Measurements from ENCODE around the gene VAV2. TPM values are rescaled to one million over a fixed set of nuclear protein-coding genes. Genes with fewer than 3 reads are reported as not detected.

VAV2 gene, protein sequence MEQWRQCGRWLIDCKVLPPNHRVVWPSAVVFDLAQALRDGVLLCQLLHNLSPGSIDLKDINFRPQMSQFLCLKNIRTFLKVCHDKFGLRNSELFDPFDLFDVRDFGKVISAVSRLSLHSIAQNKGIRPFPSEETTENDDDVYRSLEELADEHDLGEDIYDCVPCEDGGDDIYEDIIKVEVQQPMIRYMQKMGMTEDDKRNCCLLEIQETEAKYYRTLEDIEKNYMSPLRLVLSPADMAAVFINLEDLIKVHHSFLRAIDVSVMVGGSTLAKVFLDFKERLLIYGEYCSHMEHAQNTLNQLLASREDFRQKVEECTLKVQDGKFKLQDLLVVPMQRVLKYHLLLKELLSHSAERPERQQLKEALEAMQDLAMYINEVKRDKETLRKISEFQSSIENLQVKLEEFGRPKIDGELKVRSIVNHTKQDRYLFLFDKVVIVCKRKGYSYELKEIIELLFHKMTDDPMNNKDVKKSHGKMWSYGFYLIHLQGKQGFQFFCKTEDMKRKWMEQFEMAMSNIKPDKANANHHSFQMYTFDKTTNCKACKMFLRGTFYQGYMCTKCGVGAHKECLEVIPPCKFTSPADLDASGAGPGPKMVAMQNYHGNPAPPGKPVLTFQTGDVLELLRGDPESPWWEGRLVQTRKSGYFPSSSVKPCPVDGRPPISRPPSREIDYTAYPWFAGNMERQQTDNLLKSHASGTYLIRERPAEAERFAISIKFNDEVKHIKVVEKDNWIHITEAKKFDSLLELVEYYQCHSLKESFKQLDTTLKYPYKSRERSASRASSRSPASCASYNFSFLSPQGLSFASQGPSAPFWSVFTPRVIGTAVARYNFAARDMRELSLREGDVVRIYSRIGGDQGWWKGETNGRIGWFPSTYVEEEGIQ
- 12.2 and 25.0 TPM in 2 replicates for total RNA-seq (2014; rRNA removed; shearing (Covaris generic))

DNA sequence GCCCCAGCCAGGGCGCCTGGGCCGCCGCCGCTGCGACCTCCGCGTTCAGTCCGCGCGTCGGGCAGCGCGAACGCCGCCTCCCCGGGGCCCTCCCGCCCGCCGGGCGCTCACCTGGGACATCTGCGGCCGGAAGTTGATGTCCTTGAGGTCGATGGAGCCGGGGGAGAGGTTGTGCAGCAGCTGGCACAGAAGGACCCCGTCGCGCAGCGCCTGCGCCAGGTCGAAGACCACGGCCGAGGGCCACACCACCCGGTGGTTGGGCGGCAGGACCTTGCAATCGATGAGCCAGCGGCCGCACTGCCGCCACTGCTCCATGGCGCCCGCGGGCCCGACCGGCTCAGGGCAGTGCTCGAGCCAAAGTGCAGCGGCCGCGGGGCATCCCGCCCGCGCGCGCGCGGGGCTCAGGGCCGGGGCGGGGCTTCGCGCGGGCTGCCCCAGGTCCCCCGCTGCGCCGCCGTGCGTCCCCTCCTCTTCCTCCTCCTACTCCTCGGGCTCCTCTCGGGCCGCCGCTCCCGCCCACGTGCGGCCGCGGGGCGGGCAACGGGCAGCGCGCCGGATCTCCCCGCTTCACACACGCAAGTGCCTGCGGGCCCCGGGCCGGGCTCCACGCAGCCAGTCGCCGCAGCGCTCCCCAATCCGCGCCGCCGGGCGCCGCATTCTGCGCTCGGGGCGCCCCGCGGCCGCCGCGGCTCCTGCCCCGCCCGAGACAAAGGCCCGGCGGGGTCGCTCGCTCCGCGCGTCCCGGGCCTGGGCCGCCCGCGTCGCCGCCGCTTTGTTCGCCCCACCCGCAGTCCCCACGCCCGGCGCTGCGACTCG lies at the start of gene VAV2:
VAV2 (minus strand) TSS at position 361 of the 816 bp plus-strand sequence; CDS start at position 315, 46 bp downstream.
- H3K9me3 ChIP-seq (replicated peaks): 0 out of 2 replicates have a peak, but pooled peaks cover 9% of the 10 kb centered on the region
- peak; percentile 54 to 70 for DNase-seq (ENCODE audit: low read depth in 1 of 2, low spot score in 2 of 2)

DNA sequence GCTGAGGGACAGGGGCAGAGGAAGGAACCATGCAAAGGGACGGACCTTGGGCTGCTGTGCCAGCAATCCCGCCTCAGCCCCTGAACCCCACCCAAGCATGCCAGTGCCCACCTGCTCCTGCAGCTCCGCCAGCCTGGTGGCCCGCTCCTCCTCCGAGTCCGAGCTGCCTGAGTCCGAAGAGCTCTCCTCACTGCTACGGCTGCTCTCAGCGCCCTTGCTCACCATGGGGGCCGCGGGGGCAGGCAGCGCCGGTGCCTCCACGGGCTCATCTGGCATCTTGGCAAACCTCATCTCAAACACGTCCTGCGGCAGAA lies 49.5 kb upstream of the VAV2 start:
- H3K4me1 ChIP-seq (replicated peaks): peaks cover 14% of the 10 kb centered on the region
- no peaks in the 10 kb centered on the region for H3K27me3 ChIP-seq (replicated peaks)
- peaks cover 24% of the 10 kb centered on the region for H3K36me3 ChIP-seq
- no peak overlapping the region for H3K27ac ChIP-seq
- no peak for DNase-seq (ENCODE audit: low read depth in 1 of 2, low spot score in 2 of 2)
- no peak overlapping the region for H3K4me3 ChIP-seq
- no peaks in the 10 kb centered on the region for H3K9me3 ChIP-seq (replicated peaks)

More for the DNA sequence above, at the start of gene VAV2:
- Histone ChIP-seq H3K36me3 (peaks cover 45% of the 10 kb centered on the region), H3K27me3 (replicated peaks) (no peaks in the 10 kb centered on the region), H3K4me3 (peak within 1 kb of the TSS; percentile 99), H3K4me1 (replicated peaks) (peaks cover 43% of the 10 kb centered on the region), H3K27ac (peak within 1 kb of the TSS; percentile 80)

DNA sequence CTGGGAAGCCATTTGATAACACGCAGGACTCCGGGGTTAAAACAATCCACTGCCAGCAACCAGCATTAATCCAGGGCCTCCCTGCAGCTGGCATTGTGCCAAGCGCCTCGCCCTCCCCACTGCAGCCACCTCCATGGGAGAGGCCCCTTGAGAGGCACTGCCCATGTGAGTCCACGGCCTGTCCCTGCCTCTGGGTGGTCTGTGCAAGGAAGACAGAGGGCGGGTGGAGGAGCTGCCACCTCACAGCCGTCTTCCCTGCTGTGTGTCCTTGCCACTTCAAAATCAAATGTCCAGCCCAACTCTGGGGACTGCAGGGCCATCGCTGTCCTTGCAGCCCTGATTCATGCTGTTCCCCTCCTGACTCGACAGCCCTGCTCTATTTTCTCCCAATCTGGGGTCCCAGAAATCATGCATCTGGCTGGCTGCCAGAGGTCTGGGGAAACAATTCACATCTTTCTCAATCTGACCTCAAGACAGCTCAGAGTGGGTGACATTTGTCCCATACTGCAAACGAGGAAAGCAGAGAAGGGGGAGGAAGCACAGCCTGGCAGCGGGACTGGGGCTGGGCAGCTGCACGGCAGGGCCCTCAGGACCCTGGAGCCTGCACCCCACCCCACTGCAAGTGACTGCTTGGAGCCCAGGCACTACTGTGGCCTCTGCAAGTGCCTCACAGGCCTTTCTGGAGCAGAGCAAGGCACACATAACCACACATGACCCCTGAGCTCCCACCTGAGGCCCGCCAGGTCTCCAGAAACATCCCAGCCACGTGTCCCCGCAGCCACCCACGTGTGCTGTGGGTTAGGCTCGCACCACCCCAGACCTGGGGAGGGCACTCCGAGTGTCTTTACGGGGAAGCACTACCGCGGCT lies 48.9 kb upstream of the VAV2 start:
- peak; percentile 53 to 75 for DNase-seq (ENCODE audit: low read depth in 1 of 2, low spot score in 2 of 2)
- Histone ChIP-seq H3K9me3 (replicated peaks) (no peaks in the 10 kb centered on the region), H3K27me3 (replicated peaks) (no peaks in the 10 kb centered on the region), H3K36me3 (peaks cover 28% of the 10 kb centered on the region), H3K4me3 (no peak overlapping the region), H3K27ac (no peak overlapping the region), H3K4me1 (replicated peaks) (peaks cover 14% of the 10 kb centered on the region)

DNA sequence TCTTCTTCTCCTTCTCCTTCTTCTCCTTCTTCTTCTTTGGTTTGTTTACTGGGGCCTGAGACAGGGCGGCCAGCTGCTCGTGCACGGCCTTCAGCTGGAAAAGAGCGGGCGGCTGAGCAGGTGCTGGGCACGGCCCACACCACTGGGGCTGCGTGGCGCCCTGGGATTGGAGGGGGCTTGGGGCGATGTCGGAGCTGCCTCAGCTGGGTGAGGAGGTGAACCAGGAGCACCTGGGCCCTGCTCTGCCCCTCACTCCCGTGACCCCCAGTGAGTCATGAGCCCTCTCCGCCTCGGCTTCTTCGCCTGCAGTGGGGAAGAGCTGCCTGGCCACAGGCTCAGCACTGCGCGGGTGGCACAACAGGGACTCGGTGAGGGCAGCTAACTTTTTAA lies 48.0 kb upstream of the VAV2 start:
- DNase-seq (ENCODE audit: low read depth in 1 of 2, low spot score in 2 of 2): no peak
- Histone ChIP-seq H3K4me1 (replicated peaks) (peaks cover 14% of the 10 kb centered on the region), H3K27me3 (replicated peaks) (no peaks in the 10 kb centered on the region), H3K36me3 (peaks cover 31% of the 10 kb centered on the region), H3K27ac (no peak overlapping the region), H3K9me3 (replicated peaks) (no peaks in the 10 kb centered on the region), H3K4me3 (no peak overlapping the region)

DNA sequence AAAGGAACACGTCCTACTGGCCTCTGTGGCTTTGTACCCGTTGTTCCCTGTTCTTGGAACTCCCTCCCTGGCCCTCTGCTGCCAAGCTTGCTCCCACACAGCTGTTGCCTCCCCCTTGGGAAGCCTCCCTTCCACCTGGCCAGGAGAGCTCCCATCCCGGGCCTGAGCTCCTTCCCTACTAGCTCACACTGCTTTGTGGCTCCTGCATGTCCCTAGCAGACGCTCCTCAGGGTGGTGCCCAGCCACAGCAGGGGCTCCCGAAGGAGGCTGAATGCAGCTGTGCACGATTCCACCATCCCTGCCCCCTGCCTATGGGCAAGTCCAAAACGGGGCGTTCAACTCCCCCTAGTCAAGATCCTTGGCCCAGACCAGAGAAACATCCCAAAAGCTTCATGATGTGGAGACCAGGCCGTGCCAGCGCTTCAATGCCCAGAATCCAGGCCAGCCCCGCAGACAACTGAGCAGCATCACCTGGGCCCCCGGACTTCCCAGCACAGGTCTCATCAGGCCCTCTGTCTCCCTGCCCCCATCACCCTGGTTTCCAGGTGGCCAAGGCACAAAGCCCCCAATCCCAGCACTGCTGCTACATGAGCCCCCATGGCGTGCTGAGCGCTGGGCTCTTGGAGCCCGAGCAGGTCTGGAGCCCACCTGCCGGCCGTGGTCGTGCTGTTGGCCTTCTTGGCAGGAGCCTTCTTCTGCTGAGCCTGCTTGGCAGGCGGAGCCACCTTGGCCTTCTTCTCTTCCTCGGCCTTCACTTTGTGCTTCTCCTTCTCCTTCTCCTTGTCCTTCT lies 47.5 kb upstream of the VAV2 start:
- DNase-seq (ENCODE audit: low read depth in 1 of 2, low spot score in 2 of 2): no peak
- Histone ChIP-seq H3K27me3 (replicated peaks) (no peaks in the 10 kb centered on the region), H3K4me3 (no peak overlapping the region), H3K4me1 (replicated peaks) (peaks cover 14% of the 10 kb centered on the region), H3K36me3 (peaks cover 35% of the 10 kb centered on the region), H3K9me3 (replicated peaks) (no peaks in the 10 kb centered on the region), H3K27ac (no peak overlapping the region)

DNA sequence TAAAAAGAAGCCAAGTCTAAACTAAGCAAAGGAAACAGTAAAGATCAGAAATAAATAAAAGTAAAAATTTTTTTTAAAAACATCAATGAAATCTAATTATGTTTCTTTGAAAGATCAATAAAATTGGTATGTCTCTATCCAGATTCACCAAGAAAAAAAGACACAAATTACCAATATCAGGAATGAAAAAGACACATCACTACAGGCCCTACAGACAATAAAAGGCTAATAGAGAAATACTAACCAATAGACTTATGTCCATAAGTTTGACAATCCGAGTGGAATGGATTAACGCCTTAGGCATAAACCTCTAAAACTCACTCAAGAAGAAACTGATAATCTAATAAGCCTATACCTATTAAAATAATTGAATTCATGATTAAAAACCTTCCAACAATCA lies 45.5 kb upstream of the VAV2 start:
- no peak overlapping the region for H3K27ac ChIP-seq
- peaks cover 14% of the 10 kb centered on the region for H3K4me1 ChIP-seq (replicated peaks)
- H3K36me3 ChIP-seq: peaks cover 51% of the 10 kb centered on the region
- H3K27me3 ChIP-seq (replicated peaks): no peaks in the 10 kb centered on the region
- no peaks in the 10 kb centered on the region for H3K9me3 ChIP-seq (replicated peaks)
- H3K4me3 ChIP-seq: no peak overlapping the region
- DNase-seq (ENCODE audit: low read depth in 1 of 2, low spot score in 2 of 2): no peak

DNA sequence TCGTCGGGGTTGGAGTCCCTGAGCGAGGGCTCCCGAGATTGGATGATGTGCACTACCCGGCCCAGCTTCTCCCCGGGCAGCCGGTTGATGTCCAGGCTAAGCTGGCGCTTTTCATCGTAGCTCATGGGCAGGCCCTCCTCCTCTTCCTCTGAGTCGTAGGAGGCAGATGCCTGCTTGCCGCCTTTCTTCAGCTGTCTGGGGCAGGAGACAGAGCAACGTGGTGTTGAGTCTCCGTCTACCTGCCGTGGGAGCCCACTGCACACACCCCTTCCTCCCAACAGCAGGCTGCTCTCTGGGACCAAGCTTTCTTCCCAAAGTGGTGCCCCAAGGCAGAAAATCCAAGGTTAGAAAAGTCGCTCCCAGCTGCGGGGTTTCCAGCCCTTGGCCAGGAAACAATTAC lies 44.0 kb upstream of the VAV2 start:
- no peaks in the 10 kb centered on the region for H3K27me3 ChIP-seq (replicated peaks)
- DNase-seq (ENCODE audit: low read depth in 1 of 2, low spot score in 2 of 2): no peak
- H3K4me1 ChIP-seq (replicated peaks): peaks cover 8% of the 10 kb centered on the region
- no peak overlapping the region for H3K27ac ChIP-seq
- H3K36me3 ChIP-seq: peaks cover 49% of the 10 kb centered on the region
- no peak overlapping the region for H3K4me3 ChIP-seq
- H3K9me3 ChIP-seq (replicated peaks): no peaks in the 10 kb centered on the region

DNA sequence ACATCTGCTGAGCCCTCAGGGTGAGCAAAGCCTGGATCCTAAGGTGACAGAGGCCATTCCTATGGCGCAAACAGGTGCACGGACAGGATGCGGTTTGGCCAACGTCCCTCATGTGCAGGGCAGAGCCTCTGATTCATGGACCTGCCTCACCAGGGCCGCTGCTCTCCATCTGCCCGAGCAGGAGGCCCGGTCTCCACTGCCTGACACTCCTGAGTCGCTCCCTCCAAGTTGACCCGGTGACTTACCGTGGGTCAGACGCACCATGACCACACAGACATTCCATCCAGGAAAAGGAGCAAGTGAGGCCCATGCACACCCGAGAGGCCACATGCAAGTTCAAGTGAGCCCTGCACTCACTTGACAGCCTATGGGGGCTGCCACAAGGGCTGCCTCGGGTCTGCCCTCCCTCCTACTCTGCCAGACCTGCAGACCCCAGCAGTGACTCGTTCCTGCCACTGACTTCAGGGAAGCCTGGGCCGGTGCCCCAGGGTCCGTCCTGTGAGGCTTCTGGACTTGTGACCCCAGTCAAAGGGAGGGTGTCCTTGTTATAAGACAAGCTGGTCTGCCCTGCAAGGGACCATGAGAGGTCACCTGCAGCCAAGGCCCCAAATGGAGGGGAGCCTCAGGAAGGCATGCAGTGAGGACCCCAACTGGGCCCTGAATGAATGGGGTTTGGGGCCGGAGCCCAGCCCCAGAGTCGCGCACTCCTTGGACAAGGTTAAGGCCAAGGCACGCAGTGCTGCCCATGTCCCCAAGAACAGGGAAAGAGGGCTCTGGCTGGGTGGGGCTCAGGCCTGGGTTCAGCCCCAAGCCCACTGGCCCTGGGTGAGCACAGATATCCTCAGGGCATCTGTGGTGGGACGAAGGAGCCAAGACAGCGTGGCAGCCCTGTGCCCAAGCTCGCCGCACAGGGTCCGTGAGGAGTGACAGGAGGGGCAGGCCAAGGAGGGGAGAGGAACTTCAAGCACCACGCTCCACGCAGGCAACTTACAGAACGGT lies 43.2 kb upstream of the VAV2 start:
- H3K4me1 ChIP-seq (replicated peaks): no peaks in the 10 kb centered on the region; the same call in 1 of the 2 replicates
- H3K9me3 ChIP-seq (replicated peaks): no peaks in the 10 kb centered on the region
- no peak overlapping the region for H3K27ac ChIP-seq
- DNase-seq (ENCODE audit: low read depth in 1 of 2, low spot score in 2 of 2): no peak
- no peaks in the 10 kb centered on the region for H3K27me3 ChIP-seq (replicated peaks)
- H3K36me3 ChIP-seq: peaks cover 45% of the 10 kb centered on the region
- no peak overlapping the region for H3K4me3 ChIP-seq

DNA sequence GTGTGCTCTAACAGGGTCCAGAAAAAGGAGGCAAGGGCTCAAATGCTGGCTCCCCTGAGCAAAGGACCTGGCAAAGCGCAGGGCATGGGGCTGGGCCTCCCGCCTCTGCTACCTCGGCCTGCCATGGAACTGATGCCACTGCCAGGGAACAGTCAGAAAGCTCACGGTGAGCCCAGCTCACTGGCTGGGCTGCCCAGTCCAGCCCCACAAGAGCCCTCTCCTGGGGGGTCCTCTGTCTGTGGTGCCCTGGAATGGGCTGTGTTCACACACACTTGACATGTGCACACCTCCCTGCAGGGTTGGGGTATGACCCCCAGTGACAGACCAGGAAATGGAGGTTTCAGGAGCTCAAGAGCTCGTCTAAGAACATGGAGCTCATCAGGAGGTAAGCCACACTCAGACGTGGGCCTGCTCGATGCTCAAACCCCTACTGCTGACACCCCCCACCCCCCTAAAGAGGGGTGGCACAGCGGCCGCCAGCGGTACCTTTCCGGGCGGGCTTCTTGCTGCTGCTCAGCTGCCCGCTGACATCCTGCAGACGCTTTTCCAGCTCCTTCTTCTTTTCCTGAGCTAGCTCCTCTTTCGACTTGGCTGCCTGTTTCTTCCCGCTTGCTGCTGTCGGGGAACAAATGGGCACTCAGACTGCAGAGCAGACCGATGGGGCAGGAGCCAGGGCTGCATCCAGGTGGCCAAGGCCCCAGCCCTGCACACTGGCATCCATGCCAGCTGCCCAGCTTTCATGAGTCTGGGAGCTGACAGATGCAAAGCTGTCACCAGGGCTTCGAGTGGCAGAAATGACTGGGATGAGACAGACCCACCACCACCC lies 42.3 kb upstream of the VAV2 start:
- Histone ChIP-seq H3K4me1 (replicated peaks) (no peaks in the 10 kb centered on the region), H3K36me3 (peaks cover 44% of the 10 kb centered on the region)
- no peak for DNase-seq (ENCODE audit: low read depth in 1 of 2, low spot score in 2 of 2)

DNA sequence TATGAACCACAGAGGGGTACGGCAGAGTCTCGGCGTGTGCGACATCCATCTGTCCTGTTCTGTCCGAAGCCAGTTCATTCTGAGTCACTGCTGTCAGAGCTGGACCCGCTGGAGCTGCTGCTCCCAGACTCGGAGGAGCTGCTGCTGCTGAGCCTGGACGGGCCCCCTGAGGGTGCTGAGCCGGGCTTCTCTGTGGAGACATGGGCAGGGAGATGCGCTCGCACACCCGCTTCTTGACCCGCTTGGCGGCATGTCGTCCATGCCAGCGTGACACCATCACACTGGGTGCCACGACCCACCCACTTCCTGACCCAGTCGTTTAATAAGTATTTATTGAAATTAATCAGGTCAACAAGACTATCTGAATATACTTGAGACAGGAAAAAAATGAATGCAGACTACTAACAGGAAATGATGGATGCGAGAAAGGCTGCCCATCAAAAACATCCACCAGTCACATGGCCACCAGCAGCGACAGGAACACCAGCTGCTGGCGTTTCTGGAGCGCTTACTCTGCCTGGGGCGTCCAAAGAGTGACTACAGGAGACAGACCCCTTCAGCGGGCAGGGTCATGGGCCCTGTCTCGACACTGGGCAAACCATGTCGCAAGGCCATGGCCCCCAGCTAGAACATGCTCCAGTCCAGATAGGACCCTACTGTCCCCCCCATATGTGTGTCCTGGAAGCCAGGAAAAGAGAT lies 41.5 kb upstream of the VAV2 start:
- peaks cover 39% of the 10 kb centered on the region for H3K36me3 ChIP-seq
- H3K4me3 ChIP-seq: no peak overlapping the region
- no peak for DNase-seq (ENCODE audit: low read depth in 1 of 2, low spot score in 2 of 2)
- H3K9me3 ChIP-seq (replicated peaks): no peaks in the 10 kb centered on the region
- no peaks in the 10 kb centered on the region for H3K27me3 ChIP-seq (replicated peaks)
- no peaks in the 10 kb centered on the region for H3K4me1 ChIP-seq (replicated peaks)
- H3K27ac ChIP-seq: no peak overlapping the region

More for the DNA sequence above, 42.3 kb upstream of the VAV2 start:
- no peaks in the 10 kb centered on the region for H3K9me3 ChIP-seq (replicated peaks)
- no peaks in the 10 kb centered on the region for H3K27me3 ChIP-seq (replicated peaks)
- H3K27ac ChIP-seq: no peak overlapping the region
- no peak overlapping the region for H3K4me3 ChIP-seq
